HepG2 (cell line): ENCODE data around the gene COG1. TPM values are rescaled to one million over a fixed set of nuclear protein-coding genes. Genes with fewer than 3 reads are reported as not detected.

ENCODE experiments used
- ATAC-seq: fragments of 200-7000 bp; cut with Tn5 transposase; 3 replicates; pipeline ENCODE4 v1.9.1; 2020; ENCODE audit warnings: mild to moderate bottlenecking, moderate library complexity
- BruUV-seq: library from RNA; stranded (reverse); fragments of 400-500 nt; replicated peaks from 2 replicates; lab custom pipeline; 2021; lab: Mats Ljungman, UMichigan
- CTCF ChIA-PET: fragments of 300-600 bp; formaldehyde crosslinking; extraction: SDS; loops from one replicate; lab custom pipeline; 2021; ENCODE audit warnings: low total read pairs, inconsistent platforms, low intra/inter-chr PET ratio; lab: Yijun Ruan, JAX
- POLR2A ChIA-PET: fragments of 350-600 bp; sonication (Branson Sonifier 250); formaldehyde crosslinking; loops from one replicate; lab custom pipeline; 2020; ENCODE audit warnings: antibody characterized with exemption, inconsistent platforms; lab: Yijun Ruan, JAX
- DNase-seq: peaks from one replicate; pipeline ENCODE4 v3.0.0-alpha.2; 2015; ENCODE audit warnings: low spot score
- FAIRE-seq: peaks from 3 replicates; lab custom pipeline; 2011; peaks lifted over from hg19 to GRCh38; lab: Jason Lieb, UNC
- H2AFZ ChIP-seq: one replicate; pipeline ENCODE4 v1.6.1; 2011; ENCODE audit warnings: low read length, inconsistent platforms
- H3K27ac ChIP-seq: fragments of 300-600 bp; 3 replicates; pipeline ENCODE4 v1.8.0; 2011; ENCODE audit warnings: mixed run types, mild to moderate bottlenecking, mixed read lengths, low read length, inconsistent platforms; ENCODE audit not compliant: insufficient read depth; ENCODE audit errors: extremely low read length
- H3K27me3 ChIP-seq, 2 experiments: fragments of 200-600 bp in 1 of 2; 2 replicates in 1 of 2; 3 replicates in 1 of 2; pipeline versions ENCODE4 v1.6.0 to v1.8.0; 2011; ENCODE audit warnings: low read length in 2 of 2, mild to moderate bottlenecking in 2 of 2, moderate library complexity in 2 of 2, inconsistent platforms in 1 of 2; ENCODE audit not compliant: insufficient read depth in 2 of 2, control insufficient read depth in 1 of 2
- H3K36me3 ChIP-seq, 2 experiments: fragments of 200-600 bp in 1 of 2; replicated peaks in 1 of 2; 2 replicates in 1 of 2; 3 replicates in 1 of 2; pipeline versions ENCODE4 v1.5.1 to v1.8.0; 2011; ENCODE audit warnings: low read length in 2 of 2, inconsistent platforms in 1 of 2; ENCODE audit not compliant: insufficient read depth in 2 of 2, control insufficient read depth in 1 of 2
- H3K4me1 ChIP-seq: 2 replicates; pipeline ENCODE4 v1.5.1; 2012; ENCODE audit warnings: low read length, inconsistent platforms; ENCODE audit not compliant: insufficient read depth
- H3K4me2 ChIP-seq: 2 replicates; pipeline ENCODE4 v1.6.0; 2011; ENCODE audit warnings: low read depth, low read length, inconsistent platforms
- H3K4me3 ChIP-seq, 3 experiments: fragments of 200-600 bp in 1 of 3; sonication (generic), shearing (Covaris generic) in 1 of 3; replicated peaks in 1 of 3; 2 replicates each; pipeline ENCODE4 v1.5.1; 2011 to 2016; ENCODE audit warnings: low read length in 3 of 3, inconsistent platforms in 2 of 3, low read depth in 2 of 3, mild to moderate bottlenecking in 2 of 3, control low read depth in 1 of 3, mixed read lengths in 1 of 3; ENCODE audit not compliant: insufficient read depth in 1 of 3
- H3K79me2 ChIP-seq: one replicate; pipeline ENCODE4 v1.6.1; 2011; ENCODE audit warnings: low read length, inconsistent platforms; ENCODE audit not compliant: insufficient read depth
- H3K9ac ChIP-seq: 2 replicates; pipeline ENCODE4 v1.6.0; 2011; ENCODE audit warnings: mild to moderate bottlenecking, low read depth, low read length, inconsistent platforms; ENCODE audit not compliant: insufficient read depth
- H3K9me3 ChIP-seq: 2 replicates; pipeline ENCODE4 v1.5.1; 2012; ENCODE audit warnings: mild to moderate bottlenecking, low read length
- H4K20me1 ChIP-seq: 2 replicates; pipeline ENCODE4 v1.6.0; 2011; ENCODE audit warnings: inconsistent platforms, mild to moderate bottlenecking, low read length, moderate library complexity; ENCODE audit not compliant: insufficient read depth
- DNMT3B ChIP-seq: conservative IDR thresholded peaks from 2 replicates; pipeline ENCODE4 v1.6.1; 2016; ENCODE audit warnings: missing biosample characterization, control low read depth
- GABPB1 ChIP-seq: IDR thresholded peaks from 2 replicates; pipeline ENCODE4 v1.6.1; 2016; ENCODE audit warnings: mild to moderate bottlenecking, missing genetic modification reagents, moderate library complexity, missing compliant biosample characterization
- NRL ChIP-seq: sonication (generic); formaldehyde crosslinking; IDR thresholded peaks from 2 replicates; pipeline ENCODE4 v1.5.0; 2020; ENCODE audit warnings: missing genetic modification reagents, mild to moderate bottlenecking, moderate library complexity, borderline replicate concordance
- RORA ChIP-seq: sonication (generic); formaldehyde crosslinking; IDR thresholded peaks from 2 replicates; pipeline ENCODE4 v1.5.0; 2020; ENCODE audit warnings: mild to moderate bottlenecking, missing genetic modification reagents, moderate library complexity
- SKI ChIP-seq: fragments of 450-650 bp; IDR thresholded peaks from one replicate; pipeline ENCODE4 v1.6.1; 2018; ENCODE audit warnings: mild to moderate bottlenecking; ENCODE audit not compliant: partially characterized antibody
- TAF1 ChIP-seq: sonication (generic); formaldehyde crosslinking; IDR thresholded peaks from 2 replicates; pipeline ENCODE4 v1.4.0; 2020; ENCODE audit warnings: missing genetic modification reagents
- ZNF672 ChIP-seq: sonication (generic); formaldehyde crosslinking; IDR thresholded peaks from 2 replicates; pipeline ENCODE4 v1.8.1; 2022; ENCODE audit warnings: missing genetic modification reagents
- ZNF75D ChIP-seq: sonication (generic); formaldehyde crosslinking; IDR thresholded peaks from 2 replicates; pipeline ENCODE4 v1.8.1; 2023; ENCODE audit warnings: missing genetic modification reagents, mild to moderate bottlenecking, borderline replicate concordance
- ZNF891 ChIP-seq: sonication (generic); formaldehyde crosslinking; IDR thresholded peaks from 2 replicates; pipeline ENCODE4 v1.5.0; 2020; ENCODE audit warnings: mild to moderate bottlenecking, missing genetic modification reagents
- WGBS: methylation state at CpG from one replicate; pipeline ENCODE4 v1.1.6; 2017; ENCODE audit warnings: low lambda C conversion rate; 5-methylcytosine and 5-hydroxymethylcytosine counted together
- in situ Hi-C: cut with HindIII; loops from 2 replicates; pipeline ENCODE4 v1.10.0; 2017; ENCODE audit warnings: low pct_unique_long_range_greater_than_20kb; ENCODE audit not compliant: extremely low pct_ligation_motif_present
- intact Hi-C: fragments of 100-400 bp; cut with micrococcal nuclease; formaldehyde crosslinking; loops from one replicate; pipeline ENCODE4 v1.10.0; 2022; ENCODE audit not compliant: unreplicated experiment
- polyA plus RNA-seq, 8 experiments: library from polyadenylated mRNA; depleted of rRNA in 3 of 8; stranded (reverse) in 7 of 8; unstranded in 1 of 8; fragments of >200 nt; fragmentation: Illumina TruSeq in 4 of 8; extraction: Trizol in 4 of 8; gene quantifications; 2 replicates each; pipeline versions ENCODE4 v1.2.1 to v1.2.3, GENCODE V29; 2011 to 2016; ENCODE audit warnings: low read depth in 4 of 8, missing spikeins in 1 of 8, mixed read lengths in 1 of 8; ENCODE audit not compliant: insufficient read depth in 1 of 8
- total RNA-seq, 5 experiments: library from RNA; depleted of rRNA; stranded (reverse); fragments of >200 nt; fragmentation: Illumina TruSeq; extraction: Trizol; gene quantifications; 2 replicates each; pipeline ENCODE4 v1.2.3, GENCODE V29; 2016; ENCODE audit warnings: low read depth in 1 of 5
- TF ChIP-seq, protein P1 (sequence below): sonication (generic); formaldehyde crosslinking; IDR thresholded peaks from 2 replicates; pipeline ENCODE4 v1.5.1; 2020; ENCODE audit warnings: missing genetic modification reagents, mild to moderate bottlenecking, borderline replicate concordance
- TF ChIP-seq, protein P2 (sequence below): conservative IDR thresholded peaks from 2 replicates; pipeline ENCODE4 v1.6.1; 2018; ENCODE audit warnings: missing genetic modification reagents
- TF ChIP-seq, protein P3 (sequence below): sonication (generic); formaldehyde crosslinking; IDR thresholded peaks from 2 replicates; pipeline ENCODE4 v1.4.0; 2020; ENCODE audit warnings: missing genetic modification reagents
- TF ChIP-seq, protein P4 (sequence below): sonication (generic); formaldehyde crosslinking; IDR thresholded peaks from 2 replicates; pipeline ENCODE4 v1.4.0; 2020; ENCODE audit warnings: mild to moderate bottlenecking, missing genetic modification reagents

The COG1 gene
- total and polyA plus RNA-seq, 2 of the 13 experiments (the other 11 are each of a cell fraction or from before 2014, with no cell fraction given): 36.6 to 39.7 TPM

DNA sequence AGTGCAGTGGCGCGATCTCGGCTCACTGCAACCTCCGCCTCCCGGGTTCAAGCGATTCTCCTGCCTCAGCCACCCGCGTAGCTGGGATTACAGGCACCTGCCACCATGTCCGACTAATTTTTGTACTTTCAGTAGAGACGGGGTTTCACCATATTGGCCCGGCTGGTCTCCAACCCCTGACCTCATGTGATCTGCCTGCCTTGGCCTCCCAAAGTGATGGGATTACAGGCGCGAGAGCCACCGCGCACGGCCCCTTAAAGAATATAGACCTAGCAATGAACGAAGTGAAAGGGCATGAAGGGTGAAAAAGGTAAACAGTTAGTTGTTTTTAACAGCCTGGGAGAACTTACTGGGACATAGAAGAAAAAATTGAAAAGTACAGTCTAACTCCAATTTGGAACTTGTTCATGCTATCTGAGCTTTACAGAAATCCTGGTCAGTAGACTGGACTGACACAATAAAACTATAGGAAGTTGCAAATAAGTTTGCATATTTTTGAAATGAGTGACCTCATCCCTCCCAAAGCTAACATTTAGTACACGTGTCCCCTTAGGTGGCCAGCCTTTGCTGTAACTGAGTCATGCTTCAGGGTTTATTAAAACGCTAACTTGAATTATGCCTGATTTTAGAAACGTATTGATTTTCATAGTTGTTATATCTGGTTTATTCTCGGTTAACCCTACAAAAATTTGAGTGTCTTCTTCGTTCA, 1.8 kb downstream of the COG1 start (continued):
- TF ChIP-seq, protein P1, sequence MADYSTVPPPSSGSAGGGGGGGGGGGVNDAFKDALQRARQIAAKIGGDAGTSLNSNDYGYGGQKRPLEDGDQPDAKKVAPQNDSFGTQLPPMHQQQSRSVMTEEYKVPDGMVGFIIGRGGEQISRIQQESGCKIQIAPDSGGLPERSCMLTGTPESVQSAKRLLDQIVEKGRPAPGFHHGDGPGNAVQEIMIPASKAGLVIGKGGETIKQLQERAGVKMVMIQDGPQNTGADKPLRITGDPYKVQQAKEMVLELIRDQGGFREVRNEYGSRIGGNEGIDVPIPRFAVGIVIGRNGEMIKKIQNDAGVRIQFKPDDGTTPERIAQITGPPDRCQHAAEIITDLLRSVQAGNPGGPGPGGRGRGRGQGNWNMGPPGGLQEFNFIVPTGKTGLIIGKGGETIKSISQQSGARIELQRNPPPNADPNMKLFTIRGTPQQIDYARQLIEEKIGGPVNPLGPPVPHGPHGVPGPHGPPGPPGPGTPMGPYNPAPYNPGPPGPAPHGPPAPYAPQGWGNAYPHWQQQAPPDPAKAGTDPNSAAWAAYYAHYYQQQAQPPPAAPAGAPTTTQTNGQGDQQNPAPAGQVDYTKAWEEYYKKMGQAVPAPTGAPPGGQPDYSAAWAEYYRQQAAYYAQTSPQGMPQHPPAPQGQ: no peak

DNA sequence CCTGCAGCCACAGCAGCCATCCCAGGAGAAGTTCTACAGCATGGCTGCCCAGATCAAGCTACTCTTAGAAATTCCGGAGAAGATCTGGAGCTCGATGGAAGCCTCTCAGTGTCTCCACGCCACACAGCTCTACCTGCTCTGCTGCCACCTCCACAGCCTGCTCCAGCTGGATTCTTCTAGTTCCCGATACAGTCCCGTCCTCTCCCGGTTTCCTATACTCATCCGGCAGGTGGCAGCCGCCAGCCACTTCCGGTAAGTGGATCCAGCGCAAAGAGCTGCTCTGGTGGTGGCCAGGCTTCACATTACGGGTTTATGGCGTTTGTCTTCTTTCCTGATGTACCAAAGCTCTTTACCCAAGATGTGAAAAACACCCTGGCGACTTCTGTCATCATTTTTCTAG, 3.6 kb downstream of the COG1 start:
- no peaks in the 10 kb centered on the region; a peak in 1 of 5 replicates for H3K27me3 ChIP-seq
- in situ Hi-C loops (loop anchor here (10.0 kb wide), 1 partner anchor 622 kb away; no protein-coding TSS in a partner anchor), intact Hi-C loops (no loop called here)
- WGBS: 89% methylated on average over 13 of the region's 13 CpGs
- peaks cover 32% of the 10 kb centered on the region for H3K79me2 ChIP-seq
- no peak overlapping the region for H2AFZ ChIP-seq
- H3K4me1 ChIP-seq: peaks cover 52% of the 10 kb centered on the region
- ATAC-seq: no peak
- H3K36me3 ChIP-seq: peaks cover 30 to 54% of the 10 kb centered on the region in 2 experiments
- ChIA-PET CTCF (no interaction called here), POLR2A (no interaction called here)
- no peak overlapping the region for H3K9ac ChIP-seq
- no peak overlapping the region for H3K27ac ChIP-seq
- no TSS peak for BruUV-seq
- H3K4me2 ChIP-seq: no peak overlapping the region
- no peaks in the 10 kb centered on the region for H3K9me3 ChIP-seq
- no peak overlapping the region for H3K4me3 ChIP-seq
- DNase-seq: no peak
- H4K20me1 ChIP-seq: peaks cover 2% of the 10 kb centered on the region; the same call in 1 of the 2 replicates
- no peak for FAIRE-seq
- TF ChIP-seq, protein P2, sequence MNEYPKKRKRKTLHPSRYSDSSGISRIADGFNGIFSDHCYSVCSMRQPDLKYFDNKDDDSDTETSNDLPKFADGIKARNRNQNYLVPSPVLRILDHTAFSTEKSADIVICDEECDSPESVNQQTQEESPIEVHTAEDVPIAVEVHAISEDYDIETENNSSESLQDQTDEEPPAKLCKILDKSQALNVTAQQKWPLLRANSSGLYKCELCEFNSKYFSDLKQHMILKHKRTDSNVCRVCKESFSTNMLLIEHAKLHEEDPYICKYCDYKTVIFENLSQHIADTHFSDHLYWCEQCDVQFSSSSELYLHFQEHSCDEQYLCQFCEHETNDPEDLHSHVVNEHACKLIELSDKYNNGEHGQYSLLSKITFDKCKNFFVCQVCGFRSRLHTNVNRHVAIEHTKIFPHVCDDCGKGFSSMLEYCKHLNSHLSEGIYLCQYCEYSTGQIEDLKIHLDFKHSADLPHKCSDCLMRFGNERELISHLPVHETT (CRISPR knock-in tag): no peak
- TF ChIP-seq TAF1 (CRISPR knock-in tag) (no peak), RORA (CRISPR knock-in tag) (no peak), DNMT3B (CRISPR knock-in tag) (no peak), ZNF75D (CRISPR knock-in tag) (no peak), SKI (no peak), GABPB1 (CRISPR knock-in tag) (peak; percentile 43; the same call in 1 of the 2 replicates), ZNF891 (CRISPR knock-in tag) (no peak), NRL (CRISPR knock-in tag) (0 out of 2 replicates have a peak, but pooled peaks have one; percentile 16), ZNF672 (CRISPR knock-in tag) (no peak)
- TF ChIP-seq, protein P3, sequence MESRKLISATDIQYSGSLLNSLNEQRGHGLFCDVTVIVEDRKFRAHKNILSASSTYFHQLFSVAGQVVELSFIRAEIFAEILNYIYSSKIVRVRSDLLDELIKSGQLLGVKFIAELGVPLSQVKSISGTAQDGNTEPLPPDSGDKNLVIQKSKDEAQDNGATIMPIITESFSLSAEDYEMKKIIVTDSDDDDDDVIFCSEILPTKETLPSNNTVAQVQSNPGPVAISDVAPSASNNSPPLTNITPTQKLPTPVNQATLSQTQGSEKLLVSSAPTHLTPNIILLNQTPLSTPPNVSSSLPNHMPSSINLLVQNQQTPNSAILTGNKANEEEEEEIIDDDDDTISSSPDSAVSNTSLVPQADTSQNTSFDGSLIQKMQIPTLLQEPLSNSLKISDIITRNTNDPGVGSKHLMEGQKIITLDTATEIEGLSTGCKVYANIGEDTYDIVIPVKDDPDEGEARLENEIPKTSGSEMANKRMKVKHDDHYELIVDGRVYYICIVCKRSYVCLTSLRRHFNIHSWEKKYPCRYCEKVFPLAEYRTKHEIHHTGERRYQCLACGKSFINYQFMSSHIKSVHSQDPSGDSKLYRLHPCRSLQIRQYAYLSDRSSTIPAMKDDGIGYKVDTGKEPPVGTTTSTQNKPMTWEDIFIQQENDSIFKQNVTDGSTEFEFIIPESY: 0 out of 2 replicates have a peak, but pooled peaks have one; percentile 14
- TF ChIP-seq, protein P4, sequence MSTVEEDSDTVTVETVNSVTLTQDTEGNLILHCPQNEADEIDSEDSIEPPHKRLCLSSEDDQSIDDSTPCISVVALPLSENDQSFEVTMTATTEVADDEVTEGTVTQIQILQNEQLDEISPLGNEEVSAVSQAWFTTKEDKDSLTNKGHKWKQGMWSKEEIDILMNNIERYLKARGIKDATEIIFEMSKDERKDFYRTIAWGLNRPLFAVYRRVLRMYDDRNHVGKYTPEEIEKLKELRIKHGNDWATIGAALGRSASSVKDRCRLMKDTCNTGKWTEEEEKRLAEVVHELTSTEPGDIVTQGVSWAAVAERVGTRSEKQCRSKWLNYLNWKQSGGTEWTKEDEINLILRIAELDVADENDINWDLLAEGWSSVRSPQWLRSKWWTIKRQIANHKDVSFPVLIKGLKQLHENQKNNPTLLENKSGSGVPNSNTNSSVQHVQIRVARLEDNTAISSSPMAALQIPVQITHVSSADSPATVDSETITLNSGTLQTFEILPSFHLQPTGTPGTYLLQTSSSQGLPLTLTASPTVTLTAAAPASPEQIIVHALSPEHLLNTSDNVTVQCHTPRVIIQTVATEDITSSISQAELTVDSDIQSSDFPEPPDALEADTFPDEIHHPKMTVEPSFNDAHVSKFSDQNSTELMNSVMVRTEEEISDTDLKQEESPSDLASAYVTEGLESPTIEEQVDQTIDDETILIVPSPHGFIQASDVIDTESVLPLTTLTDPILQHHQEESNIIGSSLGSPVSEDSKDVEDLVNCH (CRISPR knock-in tag): no peak
